IMR-90 (cell line): ENCODE data around the gene CYB5R4. TPM values are rescaled to one million over a fixed set of nuclear protein-coding genes. Genes with fewer than 3 reads are reported as not detected.

ENCODE experiments used
- ATAC-seq: fragments of 200-7000 bp; cut with Tn5 transposase; 2 replicates; pipeline ENCODE4 v1.9.1; 2020; ENCODE audit warnings: low read depth, mild to moderate bottlenecking, moderate library complexity
- BruUV-seq: library from RNA; stranded (reverse); fragments of 400-500 nt; replicated peaks from 2 replicates; lab custom pipeline; 2021; lab: Mats Ljungman, UMichigan
- CTCF ChIA-PET: fragments of 300-600 bp; formaldehyde crosslinking; extraction: SDS; loops from one replicate; lab custom pipeline; 2021; ENCODE audit warnings: antibody characterized with exemption; lab: Yijun Ruan, JAX
- POLR2A ChIA-PET: fragments of 300-600 bp; sonication (Branson Sonifier 250); formaldehyde crosslinking; loops from one replicate; lab custom pipeline; 2022; ENCODE audit warnings: antibody characterized with exemption; ENCODE audit not compliant: unreplicated experiment; lab: Charles Lee
- DNase-seq: peaks from one replicate; pipeline ENCODE4 v3.0.0; 2013
- H2AFZ ChIP-seq: replicated peaks from 2 replicates; pipeline ENCODE3; 2013; ENCODE audit warnings: low read length, mild to moderate bottlenecking; ENCODE audit not compliant: poor library complexity
- H2AK5ac ChIP-seq: 2 replicates; pipeline ENCODE4 v1.6.1; 2013; ENCODE audit warnings: low read depth, low read length, inconsistent platforms
- H2AK9ac ChIP-seq: replicated peaks from 2 replicates; pipeline ENCODE3; 2013; ENCODE audit warnings: mild to moderate bottlenecking, low read depth, low read length, moderate library complexity; ENCODE audit not compliant: poor library complexity
- H2BK120ac ChIP-seq: 2 replicates; pipeline ENCODE4 v1.6.1; 2013; ENCODE audit warnings: low read depth, low read length, inconsistent platforms
- H2BK15ac ChIP-seq: 3 replicates; pipeline ENCODE4 v1.6.1; 2013; ENCODE audit warnings: low read depth, low read length, inconsistent platforms
- H2BK20ac ChIP-seq: 2 replicates; pipeline ENCODE4 v1.6.1; 2013; ENCODE audit warnings: low read depth, mild to moderate bottlenecking, inconsistent platforms, low read length, moderate library complexity
- H2BK5ac ChIP-seq: 2 replicates; pipeline ENCODE4 v1.6.1; 2013; ENCODE audit warnings: mild to moderate bottlenecking, low read depth, low read length, inconsistent platforms; ENCODE audit not compliant: poor library complexity, severe bottlenecking
- H3K14ac ChIP-seq: replicated peaks from 2 replicates; pipeline ENCODE4 v1.6.1; 2013; ENCODE audit warnings: low read depth, low read length, inconsistent platforms
- H3K18ac ChIP-seq: 2 replicates; pipeline ENCODE4 v1.6.1; 2013; ENCODE audit warnings: low read depth, low read length, control low read depth
- H3K23ac ChIP-seq: 2 replicates; pipeline ENCODE4 v1.6.1; 2013; ENCODE audit warnings: low read depth, low read length, inconsistent platforms
- H3K27ac ChIP-seq: 2 replicates; pipeline ENCODE4 v1.5.1; 2013; ENCODE audit warnings: mild to moderate bottlenecking, control low read depth, low read length; ENCODE audit not compliant: insufficient read depth
- H3K27me3 ChIP-seq: 2 replicates; pipeline ENCODE4 v1.6.1; 2013; ENCODE audit warnings: low read length; ENCODE audit not compliant: control insufficient read depth, insufficient read depth
- H3K36me3 ChIP-seq: 2 replicates; pipeline ENCODE4 v1.6.1; 2013; ENCODE audit warnings: low read length, mixed read lengths; ENCODE audit not compliant: control insufficient read depth, insufficient read depth
- H3K4ac ChIP-seq: 2 replicates; pipeline ENCODE4 v1.6.1; 2013; ENCODE audit warnings: low read depth, low read length, inconsistent platforms
- H3K4me1 ChIP-seq: 2 replicates; pipeline ENCODE4 v1.6.1; 2013; ENCODE audit warnings: low read length, mixed read lengths; ENCODE audit not compliant: control insufficient read depth, insufficient read depth
- H3K4me2 ChIP-seq: 2 replicates; pipeline ENCODE4 v1.6.1; 2013; ENCODE audit warnings: low read depth, mild to moderate bottlenecking, control low read depth, low read length, moderate library complexity
- H3K4me3 ChIP-seq: 2 replicates; pipeline ENCODE4 v1.5.1; 2013; ENCODE audit warnings: low read depth, mild to moderate bottlenecking, control low read depth, low read length, moderate library complexity; ENCODE audit not compliant: insufficient read depth
- H3K56ac ChIP-seq: 2 replicates; pipeline ENCODE4 v1.6.1; 2013; ENCODE audit warnings: low read length, inconsistent platforms; ENCODE audit not compliant: insufficient read depth; ENCODE audit errors: extremely low read depth
- H3K79me1 ChIP-seq, 2 experiments: 2 replicates each; pipeline ENCODE4 v1.6.1; 2013; ENCODE audit warnings: low read length in 2 of 2, inconsistent platforms in 1 of 2, low read depth in 1 of 2
- H3K9ac ChIP-seq: 2 replicates; pipeline ENCODE4 v1.6.1; 2013; ENCODE audit warnings: low read depth, low read length, control low read depth
- H3K9me1 ChIP-seq: 2 replicates; pipeline ENCODE4 v1.6.1; 2013; ENCODE audit warnings: low read length, inconsistent platforms; ENCODE audit not compliant: insufficient read depth
- H3K9me3 ChIP-seq: 2 replicates; pipeline ENCODE4 v1.6.1; 2013; ENCODE audit warnings: low read length; ENCODE audit not compliant: control insufficient read depth, insufficient read depth
- H4K20me1 ChIP-seq: 2 replicates; pipeline ENCODE4 v1.6.1; 2013; ENCODE audit warnings: low read length, inconsistent platforms; ENCODE audit not compliant: insufficient read depth
- H4K5ac ChIP-seq: 2 replicates; pipeline ENCODE4 v1.6.1; 2013; ENCODE audit warnings: mild to moderate bottlenecking, low read depth, low read length, control low read depth
- H4K8ac ChIP-seq, 2 experiments: 2 replicates each; pipeline ENCODE4 v1.6.1; 2013; ENCODE audit warnings: low read depth in 2 of 2, low read length in 2 of 2, control low read depth in 1 of 2, inconsistent platforms in 1 of 2
- H4K91ac ChIP-seq: 2 replicates; pipeline ENCODE4 v1.6.1; 2013; ENCODE audit warnings: low read depth, low read length, inconsistent platforms; ENCODE audit not compliant: insufficient read depth
- BHLHE40 ChIP-seq: fragments of 150-350 bp; IDR thresholded peaks from 2 replicates; pipeline ENCODE4 v1.6.1; 2016; ENCODE audit warnings: mild to moderate bottlenecking, low read depth, low read length
- ELK1 ChIP-seq: fragments of 150-350 bp; IDR thresholded peaks from 2 replicates; pipeline ENCODE4 v1.6.1; 2016; ENCODE audit warnings: low read depth, mild to moderate bottlenecking, low read length, moderate library complexity, borderline replicate concordance
- FOS ChIP-seq: fragments of 150-350 bp; IDR thresholded peaks from 2 replicates; pipeline ENCODE4 v1.6.1; 2016; ENCODE audit warnings: low read depth, low read length
- MAFK ChIP-seq: IDR thresholded peaks from 2 replicates; pipeline ENCODE4 v1.6.1; 2012; ENCODE audit warnings: low read depth, low read length, improper control_type of control experiment
- POLR2A ChIP-seq: IDR thresholded peaks from 2 replicates; pipeline ENCODE4 v1.6.1; 2012; ENCODE audit warnings: mild to moderate bottlenecking, low read depth, low read length
- RAD21 ChIP-seq: IDR thresholded peaks from 2 replicates; pipeline ENCODE4 v1.6.1; 2012; ENCODE audit warnings: low read length, improper control_type of control experiment
- USF2 ChIP-seq: fragments of 150-350 bp; IDR thresholded peaks from 2 replicates; pipeline ENCODE4 v1.6.1; 2017; ENCODE audit warnings: mild to moderate bottlenecking, antibody characterized with exemption, low read length, low read depth
- WGBS, 2 experiments: methylation state at CpG; one replicate each; pipeline versions ENCODE4 v1.1.5 to v1.1.7; 2013; ENCODE audit warnings: missing lambda C conversion rate in 2 of 2; ENCODE audit not compliant: insufficient read length in 1 of 2; ENCODE audit errors: extremely low coverage in 2 of 2; 5-methylcytosine and 5-hydroxymethylcytosine counted together
- dilution Hi-C: fragments of 300-500 bp; cut with HindIII; formaldehyde crosslinking; loops from one replicate; pipeline ENCODE4 v1.14.3; 2018; ENCODE audit warnings: low sequenced_read_pairs; ENCODE audit not compliant: unreplicated experiment
- in situ Hi-C: fragments of 300-500 bp; cut with MboI; formaldehyde crosslinking; loops from 3 replicates; pipeline ENCODE4 v1.14.3; 2019; ENCODE audit warnings: low sequenced_read_pairs, inconsistent platforms, mixed read lengths
- intact Hi-C: fragments of 100-400 bp; cut with micrococcal nuclease; formaldehyde crosslinking; loops from 2 replicates; pipeline ENCODE4 v1.10.0; 2022
- polyA plus RNA-seq, 3 experiments: library from polyadenylated mRNA; depleted of rRNA; stranded (reverse); fragments of >200 nt; gene quantifications; 2 replicates each; pipeline ENCODE4 v1.2.3, GENCODE V29; 2012; ENCODE audit warnings: low replicate concordance in 1 of 3
- total RNA-seq: library from RNA; depleted of rRNA; stranded (reverse); fragments of >200 nt; gene quantifications from 2 replicates; pipeline ENCODE4 v1.2.3, GENCODE V29; 2012

Gene CYB5R4
- total and polyA plus RNA-seq, 2 of the 4 experiments (the other 2 are of a cell fraction), result 3.2 to 6.1 TPM

DNA sequence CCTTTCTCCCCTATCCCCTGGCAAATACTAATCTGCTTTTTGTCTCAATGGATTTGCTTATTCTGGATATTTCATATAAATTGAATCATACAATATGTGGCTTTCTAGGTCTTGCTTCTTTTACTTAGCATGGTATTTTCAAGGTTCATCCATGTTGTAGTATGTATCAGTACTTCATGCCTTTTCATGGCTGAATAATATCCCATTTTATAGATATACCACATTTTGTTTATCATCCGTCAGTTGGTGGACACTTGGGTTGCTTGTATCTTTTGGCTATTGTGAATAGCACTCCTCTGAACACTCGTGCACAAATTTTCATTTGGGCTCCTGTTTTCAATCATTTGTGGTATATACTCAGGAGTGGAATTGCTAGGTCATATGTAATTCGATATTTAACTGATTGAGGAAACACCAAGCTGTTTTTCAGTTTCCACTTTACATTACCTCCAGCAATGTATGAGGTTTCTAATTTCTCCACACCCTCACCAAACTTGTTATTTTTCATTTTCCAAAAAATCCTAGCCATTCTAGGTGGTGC is 36.8 kb upstream of the CYB5R4 start:
- no peak overlapping the region for H2AK5ac ChIP-seq
- H3K9ac ChIP-seq, result no peak overlapping the region
- no peak overlapping the region for H2AK9ac ChIP-seq
- no peaks in the 10 kb centered on the region for H3K4me1 ChIP-seq
- dilution Hi-C loops, result no loop called here
- no peak overlapping the region for H3K4ac ChIP-seq
- no peak overlapping the region for H3K56ac ChIP-seq
- H2BK5ac ChIP-seq, result no peak overlapping the region
- DNase-seq (no peak), ATAC-seq (no peak)
- H3K27me3 ChIP-seq, result no peaks in the 10 kb centered on the region
- H4K20me1 ChIP-seq, result no peaks in the 10 kb centered on the region
- no peaks in the 10 kb centered on the region for H3K79me1 ChIP-seq
- WGBS, 2 experiments, result no CpG with 5 or more reads among the region's 3 CpGs
- H2BK15ac ChIP-seq, result no peak overlapping the region
- POLR2A ChIA-PET, result no interaction called here
- no peak overlapping the region for H3K27ac ChIP-seq
- H3K36me3 ChIP-seq, result no peaks in the 10 kb centered on the region
- H3K18ac ChIP-seq, result no peak overlapping the region
- in situ Hi-C loops, result no loop called here
- no peak overlapping the region for H3K23ac ChIP-seq
- BruUV-seq, result no TSS peak
- no peak overlapping the region for H4K5ac ChIP-seq
- no peak overlapping the region for H3K4me3 ChIP-seq
- CTCF ChIA-PET, result no interaction called here
- H4K8ac ChIP-seq, result no peak overlapping the region
- H2BK120ac ChIP-seq, result no peak overlapping the region
- no peak overlapping the region for H3K4me2 ChIP-seq
- intact Hi-C loops, result no loop called here
- H3K9me1 ChIP-seq, result no peaks in the 10 kb centered on the region
- H3K14ac ChIP-seq, result no peak overlapping the region
- no peak overlapping the region for H4K91ac ChIP-seq
- no peak overlapping the region for H2BK20ac ChIP-seq
- H3K9me3 ChIP-seq, result no peaks in the 10 kb centered on the region
- TF ChIP-seq BHLHE40, result no peak
- no peak for TF ChIP-seq FOS
- no peak for TF ChIP-seq RAD21
- no peak for TF ChIP-seq MAFK
- no peak for TF ChIP-seq ELK1
- TF ChIP-seq USF2, result no peak
- TF ChIP-seq POLR2A, result no peak
- no peak overlapping the region for H2AFZ ChIP-seq
